Fibroblast of peridontal ligament (primary cell): ENCODE measurements around the gene PGP.
"Not testable (repeated sequence)": the region's sequence is repeated elsewhere in the genome, so short reads cannot be mapped to it uniquely, and the experiment has no call there.

Experiments
- DNase-seq: peaks from one replicate; pipeline ENCODE4 v3.0.0-alpha.2; 2010; ENCODE audit errors: extremely low read depth

PGP gene

GRCh38 chr16:2214719-2214968 is at the start of gene PGP:
PGP (minus strand) TSS chr16:2214840; CDS start chr16:2214777, 63 bp downstream.
- no peak for DNase-seq

GRCh38 chr16:2263026-2263425 is 48.4 kb upstream of the PGP start:
- DNase-seq, result not testable (repeated sequence)

GRCh38 chr16:2260250-2260649 is 45.6 kb upstream of the PGP start:
- DNase-seq, result no peak

GRCh38 chr16:2258530-2258929 is 43.9 kb upstream of the PGP start:
- not testable (repeated sequence) for DNase-seq

GRCh38 chr16:2257726-2258125 is 43.1 kb upstream of the PGP start:
- DNase-seq, result no peak

- no peak for DNase-seq
Measured at GRCh38 chr16:2256531-2257140, 42.0 kb upstream of the PGP start.

GRCh38 chr16:2253293-2253692 is 38.7 kb upstream of the PGP start:
- DNase-seq, result no peak

- no peak for DNase-seq
Measured at GRCh38 chr16:2252806-2253148, 38.1 kb upstream of the PGP start.

GRCh38 chr16:2251296-2252111 is 36.9 kb upstream of the PGP start, which contains the start of gene ECI1:
ECI1 (minus strand) TSS chr16:2251587; CDS start chr16:2251566, 21 bp downstream.
- DNase-seq, result peak; percentile 92

GRCh38 chr16:2250652-2251295 is 36.1 kb upstream of the PGP start:
- peak; percentile 12 for DNase-seq

GRCh38 chr16:2246301-2246885 is 31.8 kb upstream of the PGP start:
- no peak for DNase-seq

- no peak for DNase-seq
Measured at GRCh38 chr16:2244926-2245795, 30.5 kb upstream of the PGP start.

GRCh38 chr16:2244301-2244700 is 29.7 kb upstream of the PGP start:
- DNase-seq, result no peak

GRCh38 chr16:2243781-2244180 is 29.1 kb upstream of the PGP start:
- DNase-seq, result no peak

- no peak for DNase-seq
Measured at GRCh38 chr16:2243031-2243528, 28.4 kb upstream of the PGP start.

- no peak for DNase-seq
Measured at GRCh38 chr16:2242598-2242997, 28.0 kb upstream of the PGP start.

- not testable (repeated sequence) for DNase-seq
Measured at GRCh38 chr16:2240331-2240730, 25.7 kb upstream of the PGP start.

GRCh38 chr16:2238838-2239675 is 24.4 kb upstream of the PGP start:
- peak; percentile 9 for DNase-seq

- no peak for DNase-seq
Measured at GRCh38 chr16:2238150-2238837, 23.7 kb upstream of the PGP start.
